HG02571 (cell line): ENCODE data around the gene PLPPR1.
A peak's percentile ranks its signal among the peaks of the same experiment; 100 is the strongest.
"Not testable (repeated sequence)": the region's sequence is repeated elsewhere in the genome, so short reads cannot be mapped to it uniquely, and the experiment has no call there.

ENCODE experiments used
- ATAC-seq: cut with Tn5 transposase; IDR thresholded peaks from one replicate; pipeline ENCODE4 v1.9.1; 2021; ENCODE audit warnings: mild to moderate bottlenecking, moderate library complexity; ENCODE audit not compliant: unreplicated experiment

PLPPR1 gene

DNA sequence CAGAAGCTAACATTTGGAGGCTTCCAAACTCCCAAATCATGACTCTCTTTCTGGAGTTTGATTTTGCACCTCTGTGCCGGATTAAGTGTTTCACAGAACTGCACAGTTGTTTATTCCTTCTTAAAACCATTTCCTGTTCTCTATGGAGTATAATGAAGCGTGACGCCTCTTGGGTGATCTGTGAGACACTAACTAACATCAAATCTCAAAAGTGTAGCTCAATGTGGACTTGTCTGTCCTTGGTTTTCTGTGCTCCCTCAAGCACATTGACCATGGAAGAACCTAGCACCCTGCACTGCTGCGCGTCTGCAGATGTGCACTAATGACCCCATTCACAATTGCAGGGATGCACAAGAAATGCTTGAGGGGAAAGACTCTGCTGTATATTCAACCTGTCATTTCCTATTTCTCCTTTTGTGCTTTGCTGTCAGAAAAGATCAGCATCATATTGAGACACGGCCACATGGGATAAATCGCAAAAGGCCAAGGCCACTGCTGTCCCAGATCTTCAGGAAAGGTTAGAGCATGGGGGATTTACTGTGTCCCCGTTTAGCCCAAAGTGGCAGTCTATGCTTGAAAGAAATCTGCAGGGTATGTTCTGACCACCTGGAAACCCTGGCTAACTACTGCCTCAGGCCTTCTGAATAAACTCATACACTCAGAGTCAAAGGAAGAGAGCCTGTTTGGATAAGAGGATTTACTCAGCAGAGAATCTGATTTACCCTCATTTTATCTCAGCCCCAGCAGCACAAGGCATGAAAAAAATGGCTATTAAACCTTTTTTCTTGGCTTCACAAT is 246.6 kb downstream of the PLPPR1 start:
- no peak for ATAC-seq

DNA sequence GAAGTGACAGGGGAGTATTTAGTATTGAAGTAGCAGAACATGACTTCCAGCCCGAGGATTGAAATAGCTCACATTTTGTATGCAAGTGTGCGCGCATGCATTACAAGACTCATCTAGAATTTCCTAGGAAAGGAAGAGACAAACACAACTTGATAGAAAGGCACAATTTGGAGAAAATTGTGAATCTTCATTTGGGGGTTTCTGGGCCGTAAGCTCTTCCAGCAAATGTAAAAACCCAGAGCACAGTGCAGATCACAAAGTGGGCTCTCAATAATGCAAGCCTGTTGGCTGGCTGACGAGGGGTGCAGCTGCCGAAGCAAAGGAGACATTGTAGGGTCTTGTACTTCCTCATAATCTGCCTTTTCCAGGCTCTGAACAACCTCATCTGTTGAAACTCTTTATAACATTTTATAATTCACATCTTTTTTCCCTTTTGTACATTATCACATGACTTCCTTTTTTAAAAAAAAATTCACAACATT is 247.3 kb downstream of the PLPPR1 start:
- no peak for ATAC-seq

DNA sequence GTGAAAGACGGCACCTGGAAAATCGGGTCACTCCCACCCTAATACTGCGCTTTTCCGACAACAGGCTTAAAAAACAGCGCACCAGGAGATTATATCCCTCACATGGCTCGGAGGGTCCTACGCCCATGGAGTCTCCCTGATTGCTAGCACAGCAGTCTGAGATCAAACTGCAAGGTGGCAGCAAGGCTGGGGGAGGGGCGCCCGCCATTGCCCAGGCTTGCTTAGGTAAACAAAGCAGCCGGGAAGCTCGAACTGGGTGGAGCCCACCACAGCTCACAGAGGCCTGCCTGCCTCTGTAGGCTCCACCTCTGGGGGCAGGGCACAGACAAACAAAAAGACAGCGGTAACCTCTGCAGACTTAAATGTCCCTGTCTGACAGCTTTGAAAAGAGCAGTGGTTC is 262.5 kb downstream of the PLPPR1 start:
- ATAC-seq, result not testable (repeated sequence)

DNA sequence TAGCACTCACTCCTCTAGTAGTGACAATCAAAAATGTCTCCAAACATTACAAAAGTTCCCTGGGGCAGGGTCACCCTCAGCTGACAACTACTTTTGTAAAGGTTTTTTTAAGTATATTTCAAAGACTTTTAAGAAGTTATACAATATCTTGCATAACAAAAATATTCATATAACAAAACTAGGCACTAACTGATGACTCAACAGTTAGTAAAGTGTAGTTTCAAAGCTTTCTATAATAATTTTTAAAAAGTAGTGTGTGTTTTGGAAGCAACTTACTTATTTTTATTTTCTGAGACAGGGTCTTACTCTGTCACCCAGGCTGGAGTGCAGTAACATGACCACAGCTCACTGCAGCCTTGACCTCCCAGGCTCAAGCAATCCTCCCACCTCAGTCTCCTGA is 271.4 kb downstream of the PLPPR1 start:
- no peak for ATAC-seq

DNA sequence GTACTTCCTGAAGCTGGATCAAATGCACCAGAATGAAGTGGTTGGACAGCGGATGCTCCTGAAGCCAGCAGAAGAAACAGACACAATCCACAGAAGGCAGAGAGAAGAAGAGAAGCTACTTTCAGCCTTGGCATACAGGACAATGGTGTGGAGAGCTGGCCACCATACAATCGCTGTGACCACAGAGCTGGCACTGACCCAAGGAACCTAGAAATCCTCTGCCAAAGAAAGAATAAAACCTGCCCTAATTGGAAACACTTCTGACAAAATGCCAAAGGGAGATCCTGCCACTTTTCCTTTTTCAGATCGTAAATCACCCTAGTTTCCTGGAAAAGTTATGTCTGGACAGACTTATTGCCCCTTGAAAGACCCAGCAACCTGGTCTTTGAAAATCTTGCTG is 278.5 kb downstream of the PLPPR1 start:
- no peak for ATAC-seq

DNA sequence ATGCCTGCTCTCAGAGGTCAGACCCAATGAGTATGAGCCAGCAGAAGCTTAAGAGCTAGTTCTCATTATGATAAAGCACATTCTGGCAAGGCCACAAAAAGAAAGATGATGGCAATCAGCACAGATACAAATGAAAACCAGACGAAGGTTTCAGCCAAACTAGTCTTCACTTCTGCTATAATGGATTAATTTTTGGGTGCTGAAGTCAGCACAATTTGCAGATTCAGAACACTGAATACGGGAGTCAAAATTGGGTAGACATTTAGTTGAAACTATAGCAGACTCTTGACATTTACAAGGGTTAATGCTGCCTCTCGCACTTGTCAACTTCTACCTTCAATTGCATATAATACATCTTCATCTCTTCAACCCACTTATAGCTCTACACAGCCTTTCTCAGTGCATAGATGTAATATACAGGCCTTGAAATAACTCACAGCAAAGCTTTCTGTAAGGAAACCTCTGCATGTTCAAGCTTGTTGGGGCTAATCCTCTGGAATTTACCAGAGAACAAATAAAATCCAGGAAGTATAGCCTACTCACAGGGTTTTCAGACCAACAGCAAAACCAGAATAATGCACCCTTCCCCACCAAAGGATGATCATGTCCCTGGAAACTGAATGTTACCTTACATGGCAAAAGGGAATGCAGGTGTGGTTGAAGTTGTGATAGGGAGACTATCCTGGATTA is 279.1 kb downstream of the PLPPR1 start:
- ATAC-seq, result no peak

DNA sequence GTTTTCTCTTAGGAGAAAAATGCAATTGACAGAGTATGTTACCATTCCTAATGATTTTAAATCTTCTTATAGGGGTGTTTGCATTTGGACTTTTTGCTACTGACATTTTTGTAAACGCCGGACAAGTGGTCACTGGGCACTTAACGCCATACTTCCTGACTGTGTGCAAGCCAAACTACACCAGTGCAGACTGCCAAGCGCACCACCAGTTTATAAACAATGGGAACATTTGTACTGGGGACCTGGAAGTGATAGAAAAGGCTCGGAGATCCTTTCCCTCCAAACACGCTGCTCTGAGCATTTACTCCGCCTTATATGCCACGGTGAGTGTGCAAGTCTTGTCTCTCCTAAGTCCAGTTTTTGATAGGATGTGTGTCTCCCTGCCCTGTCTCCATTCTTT is 280.6 kb downstream of the PLPPR1 start:
- ATAC-seq, result no peak

DNA sequence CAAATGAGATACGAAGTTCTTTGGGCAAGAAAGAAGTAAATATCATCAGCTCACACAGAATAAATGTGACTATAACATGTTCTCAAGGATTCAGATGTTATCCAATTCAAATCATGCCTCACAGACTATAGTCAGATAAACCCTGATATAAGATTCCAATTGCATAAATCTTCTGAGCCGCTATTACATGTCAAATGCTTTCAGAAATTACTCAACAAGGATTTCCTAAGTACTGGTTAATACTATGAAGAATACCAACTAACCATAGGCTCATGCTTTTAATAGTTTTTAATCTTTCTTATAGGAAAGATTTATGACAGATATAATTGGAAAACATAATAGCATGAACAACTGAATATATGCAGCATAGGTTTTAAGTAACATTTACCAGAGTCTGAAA is 282.7 kb downstream of the PLPPR1 start:
- ATAC-seq, result no peak

DNA sequence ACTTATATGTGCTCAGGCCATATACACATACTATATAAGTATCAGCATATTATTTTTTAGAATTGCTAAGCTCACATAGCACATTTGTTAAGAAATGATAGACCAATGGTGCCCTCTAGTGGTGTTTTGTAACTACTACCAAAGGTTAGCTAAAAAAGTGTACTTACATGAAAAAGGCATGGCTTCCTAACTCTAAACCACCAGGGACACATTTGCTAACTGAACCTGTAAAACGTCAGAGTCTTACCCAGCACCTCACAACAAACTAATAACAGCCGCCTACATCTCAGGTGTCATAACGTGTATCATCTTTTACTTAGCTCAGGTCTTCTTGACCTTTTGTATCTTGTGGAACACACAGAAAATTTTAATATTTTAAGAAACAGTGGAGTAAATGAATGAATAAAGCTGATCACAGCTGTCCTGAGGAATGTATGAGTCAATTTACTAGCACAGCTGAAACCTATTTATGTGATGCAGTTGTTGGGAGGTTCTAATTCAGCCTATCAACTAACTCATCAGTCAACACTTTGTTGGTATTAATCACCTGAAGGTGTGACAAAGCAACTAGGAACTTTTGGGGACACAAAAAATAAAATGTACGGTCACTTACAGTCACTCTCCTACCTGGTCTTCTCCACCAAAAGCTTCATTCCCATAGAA is 283.4 kb downstream of the PLPPR1 start:
- ATAC-seq, result peak; percentile 70

DNA sequence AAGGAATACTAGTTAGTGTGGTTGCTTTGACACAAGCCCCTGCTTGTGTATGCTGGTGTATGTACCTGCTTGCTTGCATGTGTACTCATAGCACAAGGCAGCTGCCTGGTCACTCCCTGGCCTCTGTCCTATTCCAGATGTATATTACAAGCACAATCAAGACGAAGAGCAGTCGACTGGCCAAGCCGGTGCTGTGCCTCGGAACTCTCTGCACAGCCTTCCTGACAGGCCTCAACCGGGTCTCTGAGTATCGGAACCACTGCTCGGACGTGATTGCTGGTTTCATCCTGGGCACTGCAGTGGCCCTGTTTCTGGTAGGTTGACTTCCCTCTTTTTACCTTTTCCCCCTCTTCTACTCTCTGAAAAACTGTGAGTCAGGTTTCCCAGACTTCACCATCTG is 284.1 kb downstream of the PLPPR1 start:
- ATAC-seq, result no peak

DNA sequence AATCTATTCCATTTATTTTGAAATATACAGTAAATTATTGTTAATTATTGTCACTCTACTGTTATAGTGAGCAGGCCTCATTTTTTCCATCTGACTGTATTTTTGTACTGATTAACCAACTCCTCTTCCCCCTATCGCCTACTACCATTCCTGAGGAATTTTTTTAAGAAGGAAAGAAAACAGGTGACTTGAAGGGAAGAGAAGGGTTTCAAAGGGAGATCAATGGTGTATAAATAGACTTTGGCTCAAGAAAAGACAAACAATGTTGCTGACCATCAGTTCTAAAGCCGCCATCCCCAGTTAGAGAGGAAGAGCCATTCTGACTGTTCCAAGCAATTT is 286.6 kb downstream of the PLPPR1 start:
- ATAC-seq, result no peak

DNA sequence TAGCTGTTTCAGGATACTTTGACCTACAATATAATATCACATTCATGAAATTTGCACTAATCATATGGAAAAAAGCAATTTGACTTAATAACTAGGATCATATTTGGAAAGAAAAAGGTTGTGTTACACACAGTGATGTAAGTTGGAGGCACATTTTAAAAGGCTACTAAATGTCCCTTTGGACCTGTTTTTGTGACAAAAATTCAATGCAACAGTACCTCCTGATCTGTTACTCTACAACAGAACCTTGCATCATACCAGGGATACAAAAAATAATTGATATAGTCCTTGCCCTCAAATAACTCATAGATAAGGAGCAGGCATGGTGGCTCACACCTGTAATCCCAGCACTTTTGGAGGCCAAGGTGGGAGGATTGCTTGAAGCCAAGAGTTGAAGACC is 289.2 kb downstream of the PLPPR1 start:
- no peak for ATAC-seq

DNA sequence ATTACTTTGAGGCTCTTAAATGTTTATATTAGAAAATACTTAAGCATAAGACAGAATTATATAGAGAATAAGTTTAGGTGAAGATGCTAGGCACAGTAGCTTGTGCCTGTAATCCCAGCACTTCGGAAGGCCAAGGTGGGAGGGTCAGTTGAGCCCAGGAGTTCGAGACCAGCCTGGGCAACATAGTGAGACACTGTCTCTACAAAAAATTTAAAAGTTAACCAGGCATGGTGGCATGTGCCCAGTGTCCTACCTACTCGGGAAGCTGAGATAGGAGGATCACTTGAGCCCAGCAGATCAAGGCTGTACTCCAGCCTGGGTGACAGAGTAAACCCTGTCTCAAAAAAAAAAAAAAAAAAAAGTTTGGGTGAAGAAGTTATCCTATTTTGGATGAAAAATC is 294.6 kb downstream of the PLPPR1 start:
- no peak for ATAC-seq

DNA sequence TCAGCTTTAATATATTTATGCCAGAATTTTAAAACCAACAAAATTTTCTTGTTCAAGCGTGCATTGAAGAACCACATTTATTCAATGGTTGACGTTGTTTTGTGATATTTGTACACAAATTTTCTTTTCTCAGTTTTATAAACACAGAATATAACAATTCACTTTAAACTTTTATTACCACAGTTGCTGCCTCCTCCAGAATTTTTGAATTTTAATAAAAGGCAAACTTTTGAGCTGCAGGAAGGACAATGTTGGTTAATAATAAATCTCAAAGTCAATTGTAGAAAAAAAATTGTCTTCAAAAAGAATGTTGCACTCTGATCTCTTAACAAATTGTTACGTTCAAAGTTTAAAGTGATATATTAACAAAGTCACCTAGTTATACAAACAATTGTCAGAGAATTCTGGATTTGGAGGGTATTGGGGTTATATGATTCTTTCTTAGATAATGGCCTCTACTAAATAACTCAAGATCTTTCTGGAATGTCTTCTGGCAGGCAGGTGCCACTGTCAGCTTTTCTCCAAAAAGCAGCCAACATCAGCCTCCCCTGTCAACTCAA is 295.8 kb downstream of the PLPPR1 start:
- ATAC-seq, result no peak

DNA sequence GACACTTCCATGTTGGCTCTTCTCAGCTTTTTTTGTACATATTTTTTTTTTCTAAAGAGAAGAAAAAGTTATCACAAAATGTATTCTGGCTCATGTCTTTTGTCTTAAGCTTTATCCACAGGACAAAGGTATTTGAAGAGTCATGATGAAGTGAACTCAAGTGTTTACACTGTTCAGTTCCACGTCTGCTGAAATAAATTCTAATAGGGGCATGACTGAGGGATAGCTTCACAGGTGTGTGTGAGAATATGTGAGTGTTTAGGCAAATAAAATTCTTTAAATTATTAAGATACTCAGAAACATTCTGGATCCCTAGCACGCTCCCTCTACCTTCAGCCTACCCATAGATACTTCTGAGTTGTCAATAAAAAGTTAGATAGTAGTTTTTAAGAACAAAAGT is 296.5 kb downstream of the PLPPR1 start:
- ATAC-seq, result no peak

DNA sequence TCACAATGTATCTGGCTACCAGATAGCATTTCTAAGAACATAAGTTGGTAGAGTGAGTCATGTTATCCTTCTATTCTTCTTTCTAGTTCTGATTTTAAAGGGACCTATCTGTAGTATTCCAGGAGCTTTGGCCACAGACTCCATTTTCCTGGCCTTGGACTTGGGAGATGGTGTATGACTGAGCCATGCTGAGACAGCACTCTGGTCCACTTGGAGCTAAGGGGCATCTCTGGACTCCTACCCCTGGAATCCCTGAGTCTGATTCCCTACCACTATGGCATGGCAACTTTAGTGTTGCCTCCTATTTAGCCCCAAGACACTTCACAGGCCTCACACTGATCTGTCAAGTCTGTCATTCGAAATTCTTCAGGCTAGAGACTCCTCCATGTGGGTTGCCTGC is 297.5 kb downstream of the PLPPR1 start:
- ATAC-seq, result no peak

DNA sequence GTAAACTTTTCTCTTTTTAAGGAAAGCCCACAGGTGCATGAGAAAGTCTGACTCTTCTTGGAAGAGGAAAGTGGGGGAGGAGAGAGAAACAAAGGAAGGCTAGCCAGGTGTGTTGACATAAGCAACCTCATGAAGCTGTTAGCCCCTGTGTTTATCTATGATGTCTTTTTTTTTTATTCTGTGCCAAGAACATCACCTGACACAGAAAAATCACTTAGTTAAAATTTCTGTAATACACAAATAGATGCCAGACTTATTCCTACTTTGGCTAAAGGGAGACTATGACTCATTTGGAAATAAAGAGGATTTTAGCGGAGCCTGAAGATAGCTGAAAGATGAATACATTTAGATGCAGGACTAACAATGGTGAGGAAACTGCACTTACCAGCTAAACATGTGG is 298.0 kb downstream of the PLPPR1 start:
- ATAC-seq, result no peak

DNA sequence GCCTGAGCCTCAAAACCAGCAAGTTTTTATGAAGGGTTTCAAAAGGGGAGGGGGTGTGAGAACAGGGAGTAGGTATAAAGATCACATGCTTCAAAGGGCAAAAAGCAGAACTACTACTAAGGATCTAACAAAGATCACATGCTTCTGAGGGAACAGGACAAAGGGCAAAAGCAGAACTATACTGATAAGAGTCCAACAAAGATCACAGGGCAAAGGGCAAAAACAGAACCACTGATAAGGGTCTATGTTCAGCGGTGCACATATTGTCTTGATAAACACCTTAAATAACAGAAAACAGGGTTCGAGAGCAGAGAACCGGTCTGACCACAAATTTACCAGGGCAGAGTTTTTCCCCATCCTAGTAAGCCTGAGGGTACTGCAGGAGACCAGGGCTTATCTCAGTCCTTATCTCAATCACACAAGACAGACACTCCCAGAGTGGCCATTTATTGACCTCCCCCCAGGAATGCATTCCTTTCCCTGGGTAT is 298.9 kb downstream of the PLPPR1 start:
- ATAC-seq, result not testable (repeated sequence)

DNA sequence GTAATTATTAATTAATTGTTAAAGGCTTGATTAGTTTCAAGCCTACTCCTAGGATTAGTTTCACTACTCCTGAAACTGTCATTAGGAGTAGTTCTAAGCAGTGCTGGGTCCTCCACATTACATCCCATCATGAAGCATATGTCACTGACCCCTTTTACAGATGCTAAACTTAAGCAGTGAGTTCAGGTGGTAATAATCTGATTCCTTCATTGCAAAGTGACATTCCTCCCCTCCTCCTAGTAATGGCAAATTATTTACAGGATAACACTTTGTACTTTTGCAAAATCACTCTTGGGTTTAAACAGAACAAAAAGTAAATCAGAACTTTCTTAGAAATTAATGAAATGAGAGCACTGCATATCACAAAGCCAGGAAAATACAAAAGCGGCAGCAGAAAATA is 303.8 kb downstream of the PLPPR1 start:
- ATAC-seq, result no peak

DNA sequence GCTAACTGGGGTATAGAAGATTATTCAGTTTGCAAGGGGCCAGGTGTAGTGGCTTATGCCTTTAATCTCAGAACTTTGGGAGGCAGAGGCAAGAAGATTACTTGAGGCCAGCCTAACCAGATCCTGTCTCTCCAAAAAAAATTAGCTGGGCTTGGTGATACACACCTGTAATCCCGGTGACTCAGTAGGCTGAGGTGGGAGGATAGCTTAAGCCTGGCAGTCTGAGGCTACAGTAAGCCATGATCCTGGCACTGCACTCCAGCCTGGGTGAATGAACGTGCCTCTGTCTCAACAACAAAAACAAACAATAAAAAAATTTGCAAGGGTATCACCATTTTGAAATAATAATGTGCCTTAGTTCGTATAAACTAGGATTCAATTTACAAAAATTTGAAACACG is 305.0 kb downstream of the PLPPR1 start:
- no peak for ATAC-seq

DNA sequence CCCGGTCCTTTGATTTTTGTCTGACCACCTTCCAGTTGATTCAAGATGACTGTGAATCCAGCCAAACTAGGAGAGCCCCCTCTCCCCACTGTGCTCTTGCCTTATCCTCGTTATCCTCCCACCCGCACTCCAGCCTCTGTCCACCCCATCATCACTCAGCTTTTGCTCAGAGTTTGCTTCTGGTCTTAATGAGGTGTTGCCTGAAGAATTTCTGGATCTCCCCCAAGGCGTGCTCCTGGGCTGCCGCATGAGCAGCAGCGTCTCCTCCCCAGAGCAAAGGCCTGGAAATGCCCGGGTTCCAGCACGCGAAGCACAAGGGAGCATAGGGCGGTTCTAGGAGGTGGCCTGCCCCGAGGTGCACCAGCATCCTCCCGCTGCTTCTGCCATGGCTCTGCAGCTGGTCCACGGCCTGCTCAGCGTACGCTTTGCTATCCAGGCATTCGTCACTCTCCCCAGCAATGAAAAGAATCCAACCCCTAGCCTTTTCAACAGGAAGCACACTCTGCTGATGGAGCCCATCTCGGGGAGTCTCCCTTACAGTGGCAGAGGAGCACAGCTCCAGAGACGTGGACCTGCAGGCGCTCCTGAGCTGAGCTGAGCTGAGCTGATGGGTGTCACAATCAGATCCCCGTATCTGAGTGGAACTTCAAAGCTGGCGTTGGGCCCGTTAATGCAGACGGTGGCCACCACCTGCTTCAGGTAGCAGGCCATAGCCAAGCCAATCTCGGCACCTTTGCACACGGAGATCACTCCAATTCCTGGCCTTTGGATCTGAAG is 305.6 kb downstream of the PLPPR1 start:
- ATAC-seq, result no peak
